GM12801 (cell line): ENCODE data around the gene DYSF.

ENCODE experiments used
- CTCF ChIP-seq: IDR thresholded peaks from one replicate; pipeline ENCODE4 v1.5.1; 2011; ENCODE audit warnings: control low read depth; ENCODE audit not compliant: insufficient read length; ENCODE audit errors: extremely low read depth

DYSF gene

GRCh38 chr2:71576541-71576940 is 123.2 kb downstream of the DYSF start:
- TF ChIP-seq CTCF, result no peak

GRCh38 chr2:71577209-71577608 is 123.8 kb downstream of the DYSF start:
- TF ChIP-seq CTCF, result no peak

GRCh38 chr2:71578767-71579342 is 125.5 kb downstream of the DYSF start:
- no peak for TF ChIP-seq CTCF

- TF ChIP-seq CTCF, result no peak
Measured at GRCh38 chr2:71581026-71581425, 127.7 kb downstream of the DYSF start.

- no peak for TF ChIP-seq CTCF
Measured at GRCh38 chr2:71583876-71584275, 130.5 kb downstream of the DYSF start.

- TF ChIP-seq CTCF, result no peak
Measured at GRCh38 chr2:71586471-71586870, 133.1 kb downstream of the DYSF start.

- no peak for TF ChIP-seq CTCF
Measured at GRCh38 chr2:71587509-71588073, 134.2 kb downstream of the DYSF start.
